Fibroblast of lung (primary cell): ENCODE results near the gene ID4.

Experiments used
- EZH2 ChIP-seq: IDR thresholded peaks from 2 replicates; pipeline ENCODE4 v1.5.1; 2012; ENCODE audit warnings: low read length, control low read depth, mild to moderate bottlenecking; ENCODE audit errors: missing control alignments
- TF ChIP-seq, protein P1 (sequence below), 2 donors: IDR thresholded peaks in 1 of 2; conservative IDR thresholded peaks in 1 of 2; 1 replicate in 1 of 2; 2 replicates in 1 of 2; pipeline ENCODE4 v1.5.1; 2011 to 2012; ENCODE audit warnings: low read length in 2 of 2, control low read depth in 1 of 2, inconsistent platforms in 1 of 2, low read depth in 1 of 2, mild to moderate bottlenecking in 1 of 2

GRCh38 chr6:19805129-19805481, 32.1 kb upstream of the ID4 start:
- TF ChIP-seq, protein P1, sequence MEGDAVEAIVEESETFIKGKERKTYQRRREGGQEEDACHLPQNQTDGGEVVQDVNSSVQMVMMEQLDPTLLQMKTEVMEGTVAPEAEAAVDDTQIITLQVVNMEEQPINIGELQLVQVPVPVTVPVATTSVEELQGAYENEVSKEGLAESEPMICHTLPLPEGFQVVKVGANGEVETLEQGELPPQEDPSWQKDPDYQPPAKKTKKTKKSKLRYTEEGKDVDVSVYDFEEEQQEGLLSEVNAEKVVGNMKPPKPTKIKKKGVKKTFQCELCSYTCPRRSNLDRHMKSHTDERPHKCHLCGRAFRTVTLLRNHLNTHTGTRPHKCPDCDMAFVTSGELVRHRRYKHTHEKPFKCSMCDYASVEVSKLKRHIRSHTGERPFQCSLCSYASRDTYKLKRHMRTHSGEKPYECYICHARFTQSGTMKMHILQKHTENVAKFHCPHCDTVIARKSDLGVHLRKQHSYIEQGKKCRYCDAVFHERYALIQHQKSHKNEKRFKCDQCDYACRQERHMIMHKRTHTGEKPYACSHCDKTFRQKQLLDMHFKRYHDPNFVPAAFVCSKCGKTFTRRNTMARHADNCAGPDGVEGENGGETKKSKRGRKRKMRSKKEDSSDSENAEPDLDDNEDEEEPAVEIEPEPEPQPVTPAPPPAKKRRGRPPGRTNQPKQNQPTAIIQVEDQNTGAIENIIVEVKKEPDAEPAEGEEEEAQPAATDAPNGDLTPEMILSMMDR (conservative IDR thresholded peaks at IDR 0.05 in 1 of 2, IDR thresholded peaks at IDR 0.05 in 1 of 2; ENCODE audit: low read depth in 1 of 2, low read length in 2 of 2) = no peak
- TF ChIP-seq EZH2 = no peak
